CD4-positive, alpha-beta memory T cell (primary cell): ENCODE data around the gene RFK. TPM values are rescaled to one million over a fixed set of nuclear protein-coding genes. Genes with fewer than 3 reads are reported as not detected.

Experiments used
- CTCF ChIA-PET: fragments of 350-600 bp; sonication (Branson Sonifier 250); formaldehyde crosslinking; loops from one replicate; lab custom pipeline; 2021; ENCODE audit warnings: inconsistent platforms; ENCODE audit not compliant: partially characterized antibody; lab: Charles Lee
- POLR2A ChIA-PET: fragments of 350-600 bp; sonication (Branson Sonifier 250); formaldehyde crosslinking; loops from one replicate; lab custom pipeline; 2021; ENCODE audit not compliant: partially characterized antibody; lab: Charles Lee
- DNase-seq, 5 donors: peaks; one replicate each; pipeline versions ENCODE4 v3.0.0 to v3.0.0-alpha.2; 2020 to 2022; ENCODE audit warnings: mixed read lengths in 1 of 5
- H3K27ac ChIP-seq: one replicate; pipeline ENCODE4 v1.7.0; 2013; ENCODE audit warnings: low read depth, low read length
- H3K27me3 ChIP-seq: 2 replicates; pipeline ENCODE4 v1.7.0; 2013; ENCODE audit warnings: mild to moderate bottlenecking, low read length, moderate library complexity; ENCODE audit not compliant: insufficient read depth
- H3K36me3 ChIP-seq: 2 replicates; pipeline ENCODE4 v1.7.0; 2013; ENCODE audit warnings: mild to moderate bottlenecking, low read length, moderate library complexity; ENCODE audit not compliant: insufficient read depth
- H3K4me1 ChIP-seq: 2 replicates; pipeline ENCODE4 v1.7.0; 2013; ENCODE audit warnings: mild to moderate bottlenecking, low read length, moderate library complexity; ENCODE audit not compliant: insufficient read depth
- H3K4me3 ChIP-seq, 2 donors: one replicate each; pipeline ENCODE4 v1.7.0; 2013; ENCODE audit warnings: low read length in 2 of 2, mild to moderate bottlenecking in 1 of 2
- H3K9me3 ChIP-seq, 2 donors: one replicate each; pipeline ENCODE4 v1.7.0; 2013; ENCODE audit warnings: low read length in 2 of 2, control low read depth in 1 of 2; ENCODE audit not compliant: control insufficient read depth in 1 of 2
- H3K27ac Mint-ChIP-seq, 7 donors: one replicate each; pipeline ENCODE4 v1.8.0; 2020 to 2021; ENCODE audit warnings: mixed read lengths in 7 of 7, mild to moderate bottlenecking in 6 of 7, inconsistent platforms in 3 of 7, moderate library complexity in 3 of 7
- H3K27me3 Mint-ChIP-seq, 2 donors: one replicate each; pipeline ENCODE4 v1.8.0; 2020 to 2021; ENCODE audit warnings: mixed read lengths in 2 of 2
- H3K36me3 Mint-ChIP-seq, 2 donors: one replicate each; pipeline ENCODE4 v1.8.0; 2020 to 2021; ENCODE audit warnings: mixed read lengths in 2 of 2, inconsistent platforms in 1 of 2, mild to moderate bottlenecking in 1 of 2
- H3K4me1 Mint-ChIP-seq, 4 donors: one replicate each; pipeline ENCODE4 v1.8.0; 2020 to 2021; ENCODE audit warnings: mixed read lengths in 4 of 4, mild to moderate bottlenecking in 1 of 4
- H3K4me3 Mint-ChIP-seq, 8 donors: one replicate each; pipeline ENCODE4 v1.8.0; 2020 to 2021; ENCODE audit warnings: mixed read lengths in 8 of 8, mild to moderate bottlenecking in 7 of 8, moderate library complexity in 6 of 8, inconsistent platforms in 3 of 8
- H3K9me3 Mint-ChIP-seq, 8 donors: one replicate each; pipeline ENCODE4 v1.8.0; 2020 to 2021; ENCODE audit warnings: mixed read lengths in 8 of 8, mild to moderate bottlenecking in 5 of 8, inconsistent platforms in 3 of 8, moderate library complexity in 1 of 8
- intact Hi-C: fragments of 100-400 bp; cut with micrococcal nuclease; formaldehyde crosslinking; loops from one replicate; pipeline ENCODE4 v1.15.1; 2023
- polyA plus RNA-seq, 2 donors: library from polyadenylated mRNA; unstranded; fragments of 300-500 nt; fragmentation: Illumina TruSeq; gene quantifications; one replicate each; pipeline ENCODE4 v1.2.3, GENCODE V29; 2021
- total RNA-seq, 2 experiments: library from RNA; stranded (reverse); gene quantifications; one replicate each; pipeline ENCODE4 v1.2.3, GENCODE V29; 2021

The RFK gene
- total and polyA plus RNA-seq, 4 experiments from 2014 or later, result 13.5 to 42.9 (median 22.6) TPM

DNA sequence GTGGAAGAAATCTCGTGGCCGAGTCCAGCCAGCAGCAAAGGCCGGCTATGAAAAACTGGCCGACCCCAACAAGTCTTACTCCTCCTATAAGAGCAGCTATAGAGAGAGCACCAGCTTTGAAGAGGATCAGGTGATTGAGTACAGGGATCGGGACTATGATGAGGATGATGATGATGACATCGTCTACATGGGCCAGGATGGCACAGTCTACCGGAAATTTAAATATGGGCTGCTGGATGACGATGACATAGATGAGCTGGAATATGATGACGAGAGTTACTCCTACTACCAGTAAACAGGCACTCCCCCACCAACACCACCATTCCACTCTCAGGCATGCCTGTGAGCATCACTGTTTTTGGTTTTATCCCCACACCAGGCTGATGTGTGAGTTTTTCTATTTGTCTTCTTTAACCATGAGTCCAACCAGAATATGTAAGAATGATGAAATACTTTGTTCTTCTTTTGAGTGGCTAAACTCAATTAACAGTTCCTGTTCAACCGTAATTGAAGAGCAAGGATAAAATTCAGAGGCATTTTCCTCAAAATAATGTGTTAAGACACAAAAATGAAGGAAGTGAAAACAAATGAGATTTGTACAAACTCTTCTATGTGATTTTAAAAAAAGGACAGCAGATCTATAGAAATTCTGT lies 35.5 kb downstream of the RFK start:
- CTCF ChIA-PET, result no interaction called here
- H3K4me1 ChIP-seq, result no peaks in the 10 kb centered on the region
- DNase-seq, result no peak
- H3K27ac ChIP-seq, result no peak overlapping the region
- H3K36me3 ChIP-seq, result no peaks in the 10 kb centered on the region
- no peaks in the 10 kb centered on the region for H3K9me3 Mint-ChIP-seq
- H3K9me3 ChIP-seq, result no peaks in the 10 kb centered on the region
- intact Hi-C loops, result no loop called here
- POLR2A ChIA-PET, result no interaction called here
- H3K27me3 ChIP-seq, result no peaks in the 10 kb centered on the region
- no peaks in the 10 kb centered on the region for H3K4me1 Mint-ChIP-seq
- H3K27me3 Mint-ChIP-seq, result peaks cover 2 to 5% of the 10 kb centered on the region in 2 donors
- H3K4me3 ChIP-seq, result no peak overlapping the region
- H3K36me3 Mint-ChIP-seq, result no peaks in the 10 kb centered on the region
- peak overlapping the region in 1 of 7 donors; percentile 31 for H3K27ac Mint-ChIP-seq
- no peak overlapping the region for H3K4me3 Mint-ChIP-seq

DNA sequence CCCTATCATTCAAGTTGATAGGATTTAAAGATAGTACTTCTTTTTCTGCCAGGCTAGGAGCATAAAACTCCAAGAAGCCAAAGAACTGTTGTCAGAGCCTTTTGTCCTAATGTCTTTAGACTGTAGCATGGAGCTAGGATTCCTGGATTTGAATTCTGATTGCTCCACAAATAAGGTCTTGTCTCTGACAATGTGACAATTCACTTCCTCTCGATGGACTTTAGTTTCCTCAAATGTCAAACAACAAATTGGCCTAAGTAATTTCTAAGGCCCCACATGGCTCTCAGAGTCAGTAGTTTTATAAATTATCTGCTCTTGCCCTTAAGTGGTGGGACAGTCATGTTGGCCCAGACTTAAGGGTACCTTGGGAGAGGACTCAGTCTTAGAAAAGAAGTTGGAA lies 36.7 kb downstream of the RFK start:
- no peaks in the 10 kb centered on the region for H3K9me3 Mint-ChIP-seq
- DNase-seq, result no peak
- H3K4me3 ChIP-seq, result no peak overlapping the region
- no peak overlapping the region for H3K4me3 Mint-ChIP-seq
- intact Hi-C loops, result no loop called here
- peaks cover 2 to 6% of the 10 kb centered on the region in 2 donors for H3K27me3 Mint-ChIP-seq
- no peaks in the 10 kb centered on the region for H3K4me1 Mint-ChIP-seq
- no peaks in the 10 kb centered on the region for H3K36me3 ChIP-seq
- no peak overlapping the region for H3K27ac ChIP-seq
- H3K4me1 ChIP-seq, result no peaks in the 10 kb centered on the region
- no peaks in the 10 kb centered on the region for H3K36me3 Mint-ChIP-seq
- no peaks in the 10 kb centered on the region for H3K9me3 ChIP-seq
- H3K27ac Mint-ChIP-seq, result no peak overlapping the region
- ChIA-PET CTCF (no interaction called here), POLR2A (interaction anchor here (0.7 kb wide), 1 partner anchor 491 kb away, joined by 4 read pairs; no protein-coding TSS in a partner anchor)
- H3K27me3 ChIP-seq, result no peaks in the 10 kb centered on the region

DNA sequence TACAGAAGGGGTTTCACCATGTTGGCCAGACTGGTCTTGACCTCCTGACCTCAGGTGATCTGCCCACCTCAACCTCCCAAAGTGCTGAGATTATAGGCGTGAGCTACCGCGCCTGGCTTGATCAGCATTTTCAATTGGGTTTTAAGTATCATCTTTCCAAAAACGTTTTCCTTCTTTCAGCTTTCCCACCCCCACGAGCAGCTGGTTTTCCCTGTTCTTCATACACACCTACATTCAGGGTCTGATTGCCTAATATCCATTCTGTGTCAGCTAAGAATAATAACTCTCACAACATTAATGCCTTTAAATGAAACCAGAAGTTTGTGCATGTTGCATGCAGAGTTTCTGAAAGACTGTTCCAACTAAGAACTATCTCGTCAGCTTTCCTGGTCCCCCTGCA lies 38.3 kb downstream of the RFK start:
- Mint-ChIP-seq H3K27me3 (peaks cover 2 to 6% of the 10 kb centered on the region in 2 donors), H3K36me3 (no peaks in the 10 kb centered on the region), H3K4me3 (no peak overlapping the region), H3K27ac (no peak overlapping the region), H3K4me1 (no peaks in the 10 kb centered on the region), H3K9me3 (no peaks in the 10 kb centered on the region)
- no peak overlapping the region for H3K4me3 ChIP-seq
- no peak overlapping the region for H3K27ac ChIP-seq
- H3K4me1 ChIP-seq, result no peaks in the 10 kb centered on the region
- H3K9me3 ChIP-seq, result no peaks in the 10 kb centered on the region
- ChIA-PET POLR2A (no interaction called here), CTCF (no interaction called here)
- H3K36me3 ChIP-seq, result no peaks in the 10 kb centered on the region
- H3K27me3 ChIP-seq, result no peaks in the 10 kb centered on the region
- intact Hi-C loops, result no loop called here
- DNase-seq, result no peak

DNA sequence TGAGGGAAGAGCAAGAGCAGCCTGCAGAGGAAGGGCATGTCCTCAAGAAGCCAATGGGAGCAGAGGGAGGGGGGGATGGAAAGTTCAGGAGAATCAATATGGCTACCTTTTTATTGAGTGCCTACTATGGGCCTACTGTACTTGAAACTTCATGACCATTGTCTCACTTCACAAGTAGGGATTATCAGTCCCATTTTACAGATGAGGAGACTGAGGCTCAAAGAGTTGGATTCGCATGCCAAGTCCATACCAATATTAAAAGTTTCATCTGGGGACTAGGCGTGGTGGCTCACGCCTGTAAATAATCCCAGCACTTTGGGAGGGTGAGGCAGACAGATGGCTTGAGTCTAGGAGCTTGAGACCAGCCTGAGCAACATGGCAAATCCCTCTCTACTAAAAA lies 40.0 kb downstream of the RFK start:
- no peak for DNase-seq
- no peak overlapping the region for H3K27ac Mint-ChIP-seq
- no peaks in the 10 kb centered on the region for H3K9me3 ChIP-seq
- ChIA-PET POLR2A (no interaction called here), CTCF (no interaction called here)
- H3K4me1 Mint-ChIP-seq, result no peaks in the 10 kb centered on the region
- intact Hi-C loops, result loop anchor here (5.0 kb wide), 1 partner anchor 753 kb away; no protein-coding TSS in a partner anchor
- no peaks in the 10 kb centered on the region for H3K4me1 ChIP-seq
- no peak overlapping the region for H3K4me3 Mint-ChIP-seq
- no peaks in the 10 kb centered on the region for H3K36me3 Mint-ChIP-seq
- H3K27ac ChIP-seq, result no peak overlapping the region
- H3K36me3 ChIP-seq, result no peaks in the 10 kb centered on the region
- H3K27me3 Mint-ChIP-seq, result peaks cover 6 to 9% of the 10 kb centered on the region in 2 donors
- no peak overlapping the region for H3K4me3 ChIP-seq
- H3K9me3 Mint-ChIP-seq, result no peaks in the 10 kb centered on the region
- no peaks in the 10 kb centered on the region for H3K27me3 ChIP-seq

DNA sequence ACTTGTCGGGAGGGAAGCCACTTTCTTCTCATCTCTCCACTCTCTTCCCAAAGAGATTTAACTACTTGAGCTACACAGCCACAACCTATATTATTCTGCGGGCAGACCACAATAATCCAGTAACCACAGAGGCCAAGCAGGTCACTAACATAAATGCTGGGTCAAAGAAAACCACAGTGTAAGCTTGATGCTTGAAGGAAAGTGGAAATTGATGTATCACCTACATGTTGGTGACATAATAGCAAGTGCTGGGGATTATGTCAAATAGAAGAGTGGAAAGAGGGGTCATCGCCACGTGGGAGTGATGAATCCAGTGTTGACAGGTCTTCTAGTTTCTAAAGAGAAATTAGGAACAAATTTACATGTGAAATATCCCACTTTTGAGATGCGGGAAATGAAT lies 40.9 kb downstream of the RFK start:
- H3K4me3 Mint-ChIP-seq, result no peak overlapping the region
- Histone ChIP-seq H3K4me1 (no peaks in the 10 kb centered on the region), H3K36me3 (no peaks in the 10 kb centered on the region), H3K27me3 (no peaks in the 10 kb centered on the region), H3K9me3 (no peaks in the 10 kb centered on the region), H3K4me3 (no peak overlapping the region), H3K27ac (no peak overlapping the region)
- H3K27ac Mint-ChIP-seq, result no peak overlapping the region
- no peaks in the 10 kb centered on the region for H3K9me3 Mint-ChIP-seq
- H3K27me3 Mint-ChIP-seq, result peaks cover 4 to 9% of the 10 kb centered on the region in 2 donors
- intact Hi-C loops, result loop anchor here (5.0 kb wide), 1 partner anchor 754 kb away; no protein-coding TSS in a partner anchor
- H3K4me1 Mint-ChIP-seq, result no peaks in the 10 kb centered on the region
- H3K36me3 Mint-ChIP-seq, result no peaks in the 10 kb centered on the region
- no peak for DNase-seq
- ChIA-PET CTCF (no interaction called here), POLR2A (no interaction called here)

DNA sequence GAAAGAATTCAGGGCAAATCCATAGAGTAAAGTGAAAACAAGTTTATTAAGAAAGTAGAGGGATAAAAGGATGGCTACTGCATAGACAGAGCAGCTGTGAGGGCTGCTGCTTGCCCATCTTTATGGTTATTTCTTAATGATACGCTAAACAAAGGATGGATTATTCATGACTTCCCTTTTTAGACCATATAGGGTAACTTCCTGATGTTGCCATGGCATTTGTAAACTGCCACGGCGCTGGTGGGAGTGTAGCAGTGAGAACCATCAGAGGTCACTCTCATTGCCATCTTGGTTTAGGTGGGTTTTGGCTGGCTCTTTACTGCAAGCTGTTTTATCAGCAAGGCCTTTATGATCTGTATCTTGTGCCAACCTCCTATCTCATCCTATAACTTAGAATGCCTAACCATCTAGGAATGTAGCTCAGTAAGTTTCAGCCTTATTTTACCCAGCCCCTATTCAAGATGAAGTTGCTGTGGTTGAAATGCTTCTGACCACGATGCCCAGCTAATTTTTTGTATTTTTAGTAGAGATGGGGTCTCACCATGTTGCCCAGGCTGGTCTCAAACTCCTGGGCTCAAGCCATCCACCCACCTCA lies 42.1 kb downstream of the RFK start:
- no peaks in the 10 kb centered on the region for H3K4me1 Mint-ChIP-seq
- Histone ChIP-seq H3K36me3 (no peaks in the 10 kb centered on the region), H3K27ac (no peak overlapping the region), H3K27me3 (no peaks in the 10 kb centered on the region), H3K4me3 (no peak overlapping the region), H3K9me3 (no peaks in the 10 kb centered on the region), H3K4me1 (no peaks in the 10 kb centered on the region)
- no peak overlapping the region for H3K4me3 Mint-ChIP-seq
- H3K27me3 Mint-ChIP-seq, result peaks cover 4 to 9% of the 10 kb centered on the region in 2 donors
- ChIA-PET CTCF (no interaction called here), POLR2A (no interaction called here)
- no peak overlapping the region for H3K27ac Mint-ChIP-seq
- no peaks in the 10 kb centered on the region for H3K9me3 Mint-ChIP-seq
- no peak for DNase-seq
- intact Hi-C loops, result loop anchor here (5.0 kb wide), 1 partner anchor 755 kb away; no protein-coding TSS in a partner anchor
- no peaks in the 10 kb centered on the region for H3K36me3 Mint-ChIP-seq

DNA sequence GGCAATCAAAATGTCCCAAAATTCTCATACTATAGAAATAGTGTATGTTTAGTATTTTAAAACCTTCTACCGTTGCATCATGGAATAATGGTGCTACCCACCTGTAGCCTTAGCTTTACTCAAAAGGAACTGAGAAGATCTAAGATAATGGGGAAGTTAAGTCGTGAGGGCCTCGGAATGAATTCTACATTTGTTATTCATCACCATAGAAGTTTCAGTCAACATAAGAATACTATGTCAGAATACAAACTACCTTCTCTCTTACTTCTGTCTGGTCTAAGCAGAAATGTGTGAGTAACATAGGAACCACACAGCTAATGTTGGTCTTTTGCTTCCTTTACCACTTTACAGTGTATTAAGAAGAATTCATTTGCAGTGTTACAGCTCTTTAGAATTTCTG lies 43.2 kb downstream of the RFK start:
- H3K36me3 ChIP-seq, result no peaks in the 10 kb centered on the region
- no peak overlapping the region for H3K27ac ChIP-seq
- no peaks in the 10 kb centered on the region for H3K4me1 Mint-ChIP-seq
- no peaks in the 10 kb centered on the region for H3K4me1 ChIP-seq
- ChIA-PET POLR2A (no interaction called here), CTCF (no interaction called here)
- H3K9me3 ChIP-seq, result no peaks in the 10 kb centered on the region
- intact Hi-C loops, result loop anchor here (5.0 kb wide), 1 partner anchor 756 kb away; no protein-coding TSS in a partner anchor
- no peak overlapping the region for H3K4me3 ChIP-seq
- H3K36me3 Mint-ChIP-seq, result no peaks in the 10 kb centered on the region
- DNase-seq, result no peak
- H3K4me3 Mint-ChIP-seq, result no peak overlapping the region
- H3K27me3 ChIP-seq, result no peaks in the 10 kb centered on the region
- H3K27ac Mint-ChIP-seq, result no peak overlapping the region
- peaks cover 7 to 11% of the 10 kb centered on the region in 2 donors for H3K27me3 Mint-ChIP-seq
- H3K9me3 Mint-ChIP-seq, result no peaks in the 10 kb centered on the region
